CD4-positive, alpha-beta T cell (primary cell): ENCODE data around the gene METTL25B. TPM values are rescaled to one million over a fixed set of nuclear protein-coding genes. Genes with fewer than 3 reads are reported as not detected.
A peak's percentile ranks its signal among the peaks of the same experiment; 100 is the strongest.

ENCODE experiments used
- ATAC-seq: fragments of 200-7000 bp; cut with Tn5 transposase; one replicate; pipeline ENCODE4 v1.10.0; 2022; ENCODE audit warnings: mild to moderate bottlenecking; ENCODE audit not compliant: poor library complexity
- CTCF ChIA-PET: fragments of 350-600 bp; sonication (Branson Sonifier 250); formaldehyde crosslinking; loops from one replicate; lab custom pipeline; 2021; ENCODE audit warnings: antibody characterized with exemption, inconsistent platforms; lab: Charles Lee
- POLR2A ChIA-PET: fragments of 350-600 bp; sonication (Branson Sonifier 250); formaldehyde crosslinking; loops from one replicate; lab custom pipeline; 2021; ENCODE audit warnings: antibody characterized with exemption, inconsistent platforms; lab: Charles Lee
- DNase-seq, 14 experiments: peaks; one replicate each; pipeline ENCODE4 v3.0.0-alpha.2; 2013 to 2020; ENCODE audit warnings: mixed read lengths in 2 of 14
- H3K27ac ChIP-seq, 2 donors: one replicate each; pipeline versions ENCODE4 v1.5.1 to v1.7.0; 2013; ENCODE audit warnings: low read length in 2 of 2, low read depth in 1 of 2, mild to moderate bottlenecking in 1 of 2
- H3K27me3 ChIP-seq, 2 experiments: 1 replicate in 1 of 2; 2 replicates in 1 of 2; pipeline versions ENCODE4 v1.6.1 to v1.7.0; 2013; ENCODE audit warnings: low read length in 2 of 2, control low read depth in 1 of 2, mild to moderate bottlenecking in 1 of 2, moderate library complexity in 1 of 2; ENCODE audit not compliant: insufficient read depth in 2 of 2, control insufficient read depth in 1 of 2
- H3K36me3 ChIP-seq: one replicate; pipeline ENCODE4 v1.6.1; 2013; ENCODE audit warnings: low read length, control low read depth; ENCODE audit not compliant: insufficient read depth
- H3K4me1 ChIP-seq: one replicate; pipeline ENCODE4 v1.6.1; 2013; ENCODE audit warnings: low read length, control low read depth; ENCODE audit not compliant: insufficient read depth
- H3K4me3 ChIP-seq: one replicate; pipeline ENCODE4 v1.5.1; 2013; ENCODE audit warnings: mild to moderate bottlenecking, low read length, moderate library complexity
- H3K9me3 ChIP-seq, 2 experiments: 1 replicate in 1 of 2; 2 replicates in 1 of 2; pipeline versions ENCODE4 v1.6.1 to v1.7.0; 2013; ENCODE audit warnings: low read length in 2 of 2, mild to moderate bottlenecking in 2 of 2, control low read depth in 1 of 2, moderate library complexity in 1 of 2; ENCODE audit not compliant: control insufficient read depth in 1 of 2, insufficient read depth in 1 of 2
- H3K27ac Mint-ChIP-seq: one replicate; pipeline ENCODE4 v1.8.0; 2020; ENCODE audit warnings: mixed read lengths
- H3K27me3 Mint-ChIP-seq: one replicate; pipeline ENCODE4 v1.8.0; 2021; ENCODE audit warnings: mixed read lengths
- H3K36me3 Mint-ChIP-seq: one replicate; pipeline ENCODE4 v1.8.0; 2021; ENCODE audit warnings: low read depth, mixed read lengths
- H3K4me1 Mint-ChIP-seq: one replicate; pipeline ENCODE4 v1.8.0; 2021; ENCODE audit warnings: low read depth, mixed read lengths
- H3K4me3 Mint-ChIP-seq: one replicate; pipeline ENCODE4 v1.8.0; 2020; ENCODE audit warnings: mild to moderate bottlenecking, mixed read lengths
- H3K9me3 Mint-ChIP-seq: one replicate; pipeline ENCODE4 v1.8.0; 2020; ENCODE audit warnings: mixed read lengths
- intact Hi-C, 2 experiments: fragments of 100-400 bp; cut with DNase I in 1 of 2; cut with micrococcal nuclease in 1 of 2; formaldehyde crosslinking; loops; one replicate each; pipeline versions ENCODE4 v1.15.1 to v1.9.0; 2023 to 2025; cut with DNase I, micrococcal nuclease
- total RNA-seq, 174 experiments: library from RNA in 2 of 174; stranded (reverse) in 2 of 174; gene quantifications; one replicate each; pipeline ENCODE4 v1.2.3 and lab custom pipeline; 2021 to 2026
- TF ChIP-seq, protein P1 (sequence below): fragments of 200-600 bp; IDR thresholded peaks from one replicate; pipeline ENCODE4 v1.8.0; 2022; ENCODE audit warnings: antibody characterized with exemption, mild to moderate bottlenecking

Gene METTL25B
- total RNA-seq, 2 experiments from 2014 or later: 10.6 to 12.0 TPM

- peak overlapping the region; percentile 73 to 85 for H3K27ac ChIP-seq
- ATAC-seq (peak; percentile 1), DNase-seq (peak in 2 of 14 experiments; percentile 16 to 22)
- CTCF ChIA-PET: interaction anchor here (0.9 to 5.6 kb wide), 10 partner anchors 14 to 125 kb away, joined by 3 to 54 read pairs (median 6); partner anchors contain the start of genes HDGF, ISG20L2, METTL25B and MRPL24
- Mint-ChIP-seq H3K27ac (no peak overlapping the region), H3K27me3 (no peaks in the 10 kb centered on the region), H3K4me3 (no peak overlapping the region), H3K4me1 (peaks cover 33% of the 10 kb centered on the region), H3K36me3 (peaks cover 20% of the 10 kb centered on the region), H3K9me3 (no peaks in the 10 kb centered on the region)
- peaks cover 12% of the 10 kb centered on the region for H3K36me3 ChIP-seq
- TF ChIP-seq, protein P1, sequence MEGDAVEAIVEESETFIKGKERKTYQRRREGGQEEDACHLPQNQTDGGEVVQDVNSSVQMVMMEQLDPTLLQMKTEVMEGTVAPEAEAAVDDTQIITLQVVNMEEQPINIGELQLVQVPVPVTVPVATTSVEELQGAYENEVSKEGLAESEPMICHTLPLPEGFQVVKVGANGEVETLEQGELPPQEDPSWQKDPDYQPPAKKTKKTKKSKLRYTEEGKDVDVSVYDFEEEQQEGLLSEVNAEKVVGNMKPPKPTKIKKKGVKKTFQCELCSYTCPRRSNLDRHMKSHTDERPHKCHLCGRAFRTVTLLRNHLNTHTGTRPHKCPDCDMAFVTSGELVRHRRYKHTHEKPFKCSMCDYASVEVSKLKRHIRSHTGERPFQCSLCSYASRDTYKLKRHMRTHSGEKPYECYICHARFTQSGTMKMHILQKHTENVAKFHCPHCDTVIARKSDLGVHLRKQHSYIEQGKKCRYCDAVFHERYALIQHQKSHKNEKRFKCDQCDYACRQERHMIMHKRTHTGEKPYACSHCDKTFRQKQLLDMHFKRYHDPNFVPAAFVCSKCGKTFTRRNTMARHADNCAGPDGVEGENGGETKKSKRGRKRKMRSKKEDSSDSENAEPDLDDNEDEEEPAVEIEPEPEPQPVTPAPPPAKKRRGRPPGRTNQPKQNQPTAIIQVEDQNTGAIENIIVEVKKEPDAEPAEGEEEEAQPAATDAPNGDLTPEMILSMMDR: no peak
- H3K9me3 ChIP-seq: no peaks in the 10 kb centered on the region
- peak overlapping the region; percentile 87 for H3K4me3 ChIP-seq
- no peaks in the 10 kb centered on the region for H3K27me3 ChIP-seq
- H3K4me1 ChIP-seq: peaks cover 39% of the 10 kb centered on the region
- POLR2A ChIA-PET: interaction anchor here (0.6 to 4.2 kb wide), 16 partner anchors 10 to 788 kb away, joined by 3 to 169 read pairs (median 5); partner anchors contain the start of genes ARHGEF2, CRABP2, HDGF and ISG20L2
- intact Hi-C loops: loop anchor here in 1 of 2 experiments (1.0 to 10.0 kb wide), 6 partner anchors 14 to 714 kb away; partner anchors contain the start of genes ISG20L2, LAMTOR2, MEF2D and METTL25B
These were observed 38.2 kb downstream of the METTL25B start for GRCh38 chr1:156766298-156767100.

DNA sequence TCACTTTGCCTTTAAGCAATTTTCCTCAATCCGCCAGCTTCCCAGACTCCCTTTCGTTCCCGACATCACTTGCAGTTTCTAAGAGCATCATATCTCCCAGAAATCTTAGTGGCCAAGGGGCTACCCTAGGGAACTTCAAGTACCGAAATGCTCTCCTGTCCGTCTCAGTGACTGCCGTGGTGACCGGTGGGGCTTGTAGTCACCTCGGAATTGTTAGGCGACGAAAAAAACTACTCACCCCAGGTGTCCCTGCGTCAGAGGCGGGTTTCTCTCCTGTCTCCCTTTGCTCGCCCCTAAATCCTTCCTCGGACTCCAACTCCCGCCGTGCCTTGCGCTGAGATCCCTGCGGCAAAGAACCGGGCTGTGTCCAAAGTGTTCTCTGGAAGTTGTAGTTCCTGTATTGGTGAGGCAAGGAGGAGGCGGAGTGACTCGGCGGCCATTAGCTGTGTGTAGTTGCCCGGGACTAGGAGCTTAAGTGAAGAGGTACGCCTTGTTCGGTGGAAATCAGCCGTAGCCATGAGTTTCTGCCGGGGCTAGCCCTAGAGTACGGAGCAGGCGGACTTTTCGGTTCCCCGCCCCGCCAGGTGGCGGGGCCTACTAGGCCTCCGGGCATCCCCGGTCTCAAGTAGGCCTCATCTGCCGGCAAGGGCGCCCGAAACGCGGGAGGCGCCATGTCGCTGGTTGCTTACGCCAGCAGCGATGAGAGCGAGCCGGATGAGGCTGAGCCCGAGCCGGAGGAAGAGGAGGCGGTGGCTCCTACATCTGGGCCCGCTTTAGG, 39.0 kb downstream of the METTL25B start, which contains the start of gene PRCC:
PRCC (plus strand) TSS at position 435 of the 778 bp plus-strand sequence; CDS start at position 672, 237 bp downstream.
- peaks cover 37% of the 10 kb centered on the region for H3K4me1 Mint-ChIP-seq
- Histone ChIP-seq H3K36me3 (peaks cover 17% of the 10 kb centered on the region), H3K9me3 (no peaks in the 10 kb centered on the region), H3K4me1 (peaks cover 42% of the 10 kb centered on the region), H3K4me3 (peak within 1 kb of the TSS; percentile 87), H3K27ac (peak within 1 kb of the TSS; percentile 96), H3K27me3 (no peaks in the 10 kb centered on the region)
- DNase-seq (peak; percentile 91 to 100 (median 96)), ATAC-seq (peak; percentile 88)
- POLR2A ChIA-PET: interaction anchor here (0.6 to 4.2 kb wide), 19 partner anchors 11 to 789 kb away, joined by 3 to 169 read pairs (median 5); partner anchors contain the start of genes ARHGEF2, CRABP2, HDGF and ISG20L2
- peaks cover 24% of the 10 kb centered on the region for H3K36me3 Mint-ChIP-seq
- CTCF ChIA-PET: interaction anchor here (0.9 to 5.6 kb wide), 11 partner anchors 15 to 124 kb away, joined by 3 to 54 read pairs (median 6); partner anchors contain the start of genes HDGF, ISG20L2, METTL25B and MRPL24
- H3K27me3 Mint-ChIP-seq: no peaks in the 10 kb centered on the region
- intact Hi-C loops: loop anchor here in 1 of 2 experiments (1.0 to 10.0 kb wide), 5 partner anchors 26 to 715 kb away; partner anchors contain the start of genes ISG20L2, LAMTOR2, MEF2D and METTL25B
- H3K9me3 Mint-ChIP-seq: no peaks in the 10 kb centered on the region
- TF ChIP-seq, protein P1: no peak
- H3K27ac Mint-ChIP-seq: no peak within 1 kb of the TSS
- H3K4me3 Mint-ChIP-seq: no peak within 1 kb of the TSS
